Measurements from ENCODE around the gene SLC16A10. TPM values are rescaled to one million over a fixed set of nuclear protein-coding genes. Genes with fewer than 3 reads are reported as not detected.

The SLC16A10 gene
- total and polyA plus RNA-seq, 2 donors (not counting 3 experiments of a cell fraction or from before 2014, with no cell fraction given), result not detected

DNA sequence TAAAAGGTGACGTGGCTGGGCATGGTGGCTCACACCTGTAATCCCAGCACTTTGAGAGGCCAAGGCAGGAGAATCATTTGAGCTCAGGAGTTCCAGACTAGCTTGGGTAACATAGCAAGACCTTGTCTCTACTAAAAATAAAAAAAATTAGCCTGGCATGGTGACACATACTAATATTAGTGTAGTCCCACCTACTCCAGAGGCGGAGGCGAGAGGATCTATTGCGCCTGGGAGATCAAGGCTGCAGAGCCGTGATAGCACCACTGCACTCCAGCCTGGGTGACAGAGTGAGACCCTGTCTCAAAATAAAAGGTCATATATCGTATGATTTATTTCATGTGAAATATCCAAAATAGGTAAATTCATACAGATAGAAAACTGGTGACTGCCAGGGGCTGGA is 132.5 kb downstream of the SLC16A10 start:
- Histone ChIP-seq H3K9me3 (replicated peaks; ENCODE audit: control insufficient read depth, insufficient read depth, low read length) (no peaks in the 10 kb centered on the region), H2AFZ (ENCODE audit: low read depth, low read length) (no peak overlapping the region), H3K79me2 (ENCODE audit: control insufficient read depth, insufficient read depth, low read length) (no peaks in the 10 kb centered on the region), H3K4me3 (replicated peaks in 1 of 3; ENCODE audit: insufficient read depth in 1 of 3, low read depth in 1 of 3, low read length in 3 of 3) (no peak overlapping the region), H3K4me1 (ENCODE audit: control insufficient read depth, extremely low read depth, insufficient read depth, low read length) (no peaks in the 10 kb centered on the region), H3K4me2 (ENCODE audit: insufficient read depth, low read length) (no peak overlapping the region), H3K9ac (replicated peaks; ENCODE audit: extremely low read depth, insufficient read depth, low read length) (no peak overlapping the region), H3K36me3 (ENCODE audit: control insufficient read depth in 2 of 2, extremely low read depth in 1 of 2, insufficient read depth in 2 of 2, low read length in 2 of 2) (no peaks in the 10 kb centered on the region), H3K9me1 (replicated peaks; ENCODE audit: control insufficient read depth, extremely low read depth, insufficient read depth, low read length) (no peaks in the 10 kb centered on the region), H4K20me1 (replicated peaks; ENCODE audit: control insufficient read depth, extremely low read depth, insufficient read depth, low read length) (no peaks in the 10 kb centered on the region), H3K27ac (ENCODE audit: insufficient read depth, low read depth, low read length) (no peak overlapping the region), H3K27me3 (ENCODE audit: control insufficient read depth in 2 of 2, insufficient read depth in 2 of 2, low read length in 2 of 2) (peaks cover 4 to 10% of the 10 kb centered on the region in 2 experiments)
- ChIA-PET POLR2A (no interaction called here), CTCF (interaction anchor here (0.7 to 4.8 kb wide), 3 partner anchors 10 to 162 kb away, joined by 3 to 25 read pairs (median 3); no protein-coding TSS in a partner anchor)
- TF ChIP-seq FOS (IDR thresholded peaks at IDR 0.05; ENCODE audit: borderline replicate concordance, insufficient read depth, low read length) (no peak), POLR2AphosphoS5 (IDR thresholded peaks at IDR 0.05; ENCODE audit: insufficient read depth, low read depth, low read length) (no peak), POLR2A (IDR thresholded peaks at IDR 0.05; ENCODE audit: low read depth, low read length) (no peak), EZH2 (IDR thresholded peaks at IDR 0.05; ENCODE audit: borderline replicate concordance, low read depth, low read length, severe bottlenecking) (no peak)
- TF ChIP-seq, protein P1, sequence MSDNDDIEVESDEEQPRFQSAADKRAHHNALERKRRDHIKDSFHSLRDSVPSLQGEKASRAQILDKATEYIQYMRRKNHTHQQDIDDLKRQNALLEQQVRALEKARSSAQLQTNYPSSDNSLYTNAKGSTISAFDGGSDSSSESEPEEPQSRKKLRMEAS (IDR thresholded peaks at IDR 0.05; ENCODE audit: insufficient read depth, insufficient read length), result no peak
- no peak for FAIRE-seq
- dilution Hi-C loops (cut with MboI; ENCODE audit: extremely low pct_ligation_motif_present, low sequenced_read_pairs), result no loop called here
- intact Hi-C loops (cut with micrococcal nuclease), result loop anchor here (10.0 kb wide), 1 partner anchor 765 kb away; no protein-coding TSS in a partner anchor
- no TSS peak for BruUV-seq (replicated peaks)
- no peak for DNase-seq (ENCODE audit: low read depth, low spot score)

DNA sequence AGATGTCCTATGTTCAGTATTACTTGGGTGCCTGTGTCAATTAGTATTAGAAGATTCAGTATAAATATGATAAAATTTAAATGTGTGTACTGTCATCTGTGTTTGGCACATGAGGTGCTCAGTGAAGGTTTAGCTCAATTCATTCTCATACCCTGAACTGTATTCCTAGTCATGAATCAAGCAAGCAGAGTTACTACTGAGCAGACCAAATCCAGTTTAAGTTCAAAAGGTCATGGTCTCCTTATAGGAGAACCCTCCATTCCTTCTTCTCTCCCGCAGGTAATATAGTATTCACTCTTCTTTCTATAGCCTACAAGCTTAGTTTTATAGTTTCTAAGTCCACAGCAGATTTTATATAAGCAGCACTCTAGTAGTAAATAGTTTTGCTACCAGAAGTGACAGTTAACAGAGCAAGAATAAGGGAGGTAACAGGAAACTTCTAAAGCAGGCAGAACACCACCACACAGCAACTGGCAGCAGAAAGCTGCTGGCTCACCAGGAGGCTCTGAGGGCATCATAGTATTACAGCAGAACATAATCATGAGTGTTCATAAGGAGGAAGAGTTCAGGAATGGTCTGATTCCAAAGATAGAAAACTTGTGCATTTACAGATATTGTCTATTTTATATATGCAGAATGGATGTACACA is 133.2 kb downstream of the SLC16A10 start:
- no peaks in the 10 kb centered on the region for H3K36me3 ChIP-seq (ENCODE audit: control insufficient read depth in 2 of 2, extremely low read depth in 1 of 2, insufficient read depth in 2 of 2, low read length in 2 of 2)
- ChIA-PET CTCF (interaction anchor here (0.7 to 4.8 kb wide), 4 partner anchors 10 to 17 kb away, joined by 3 to 25 read pairs (median 4); no protein-coding TSS in a partner anchor), POLR2A (interaction anchor here (0.6 kb wide), 1 partner anchor 232 kb away, joined by 4 read pairs; no protein-coding TSS in a partner anchor)
- TF ChIP-seq, protein P1 (IDR thresholded peaks at IDR 0.05; ENCODE audit: insufficient read depth, insufficient read length), result no peak
- TF ChIP-seq FOS (IDR thresholded peaks at IDR 0.05; ENCODE audit: borderline replicate concordance, insufficient read depth, low read length), result no peak
- no peak for TF ChIP-seq JUN (IDR thresholded peaks at IDR 0.05; ENCODE audit: borderline replicate concordance, insufficient read depth, insufficient read length, low read depth)
- TF ChIP-seq, protein P2, sequence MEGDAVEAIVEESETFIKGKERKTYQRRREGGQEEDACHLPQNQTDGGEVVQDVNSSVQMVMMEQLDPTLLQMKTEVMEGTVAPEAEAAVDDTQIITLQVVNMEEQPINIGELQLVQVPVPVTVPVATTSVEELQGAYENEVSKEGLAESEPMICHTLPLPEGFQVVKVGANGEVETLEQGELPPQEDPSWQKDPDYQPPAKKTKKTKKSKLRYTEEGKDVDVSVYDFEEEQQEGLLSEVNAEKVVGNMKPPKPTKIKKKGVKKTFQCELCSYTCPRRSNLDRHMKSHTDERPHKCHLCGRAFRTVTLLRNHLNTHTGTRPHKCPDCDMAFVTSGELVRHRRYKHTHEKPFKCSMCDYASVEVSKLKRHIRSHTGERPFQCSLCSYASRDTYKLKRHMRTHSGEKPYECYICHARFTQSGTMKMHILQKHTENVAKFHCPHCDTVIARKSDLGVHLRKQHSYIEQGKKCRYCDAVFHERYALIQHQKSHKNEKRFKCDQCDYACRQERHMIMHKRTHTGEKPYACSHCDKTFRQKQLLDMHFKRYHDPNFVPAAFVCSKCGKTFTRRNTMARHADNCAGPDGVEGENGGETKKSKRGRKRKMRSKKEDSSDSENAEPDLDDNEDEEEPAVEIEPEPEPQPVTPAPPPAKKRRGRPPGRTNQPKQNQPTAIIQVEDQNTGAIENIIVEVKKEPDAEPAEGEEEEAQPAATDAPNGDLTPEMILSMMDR (IDR thresholded peaks at IDR 0.05; ENCODE audit: extremely low read depth in 1 of 2, insufficient read depth in 1 of 2, low read depth in 1 of 2, low read length in 2 of 2), result no peak
- H3K27me3 ChIP-seq (ENCODE audit: control insufficient read depth in 2 of 2, insufficient read depth in 2 of 2, low read length in 2 of 2), result peaks cover 4 to 10% of the 10 kb centered on the region in 2 experiments
- dilution Hi-C loops (cut with MboI; ENCODE audit: extremely low pct_ligation_motif_present, low sequenced_read_pairs) (no loop called here), intact Hi-C loops (cut with micrococcal nuclease) (no loop called here)
- H2AFZ ChIP-seq (ENCODE audit: low read depth, low read length), result no peak overlapping the region
- H3K79me2 ChIP-seq (ENCODE audit: control insufficient read depth, insufficient read depth, low read length), result no peaks in the 10 kb centered on the region
- H3K4me1 ChIP-seq (ENCODE audit: control insufficient read depth, extremely low read depth, insufficient read depth, low read length), result no peaks in the 10 kb centered on the region
- no peak overlapping the region for H3K4me3 ChIP-seq (replicated peaks in 1 of 3; ENCODE audit: insufficient read depth in 1 of 3, low read depth in 1 of 3, low read length in 3 of 3)
- no peaks in the 10 kb centered on the region for H3K9me1 ChIP-seq (replicated peaks; ENCODE audit: control insufficient read depth, extremely low read depth, insufficient read depth, low read length)
- FAIRE-seq (no peak), DNase-seq (ENCODE audit: low read depth, low spot score) (no peak)
- no peak overlapping the region for H3K27ac ChIP-seq (ENCODE audit: insufficient read depth, low read depth, low read length)
- no peaks in the 10 kb centered on the region for H3K9me3 ChIP-seq (replicated peaks; ENCODE audit: control insufficient read depth, insufficient read depth, low read length)
- H4K20me1 ChIP-seq (replicated peaks; ENCODE audit: control insufficient read depth, extremely low read depth, insufficient read depth, low read length), result no peaks in the 10 kb centered on the region
- no TSS peak for BruUV-seq (replicated peaks)
- H3K4me2 ChIP-seq (ENCODE audit: insufficient read depth, low read length), result no peak overlapping the region
- no peak overlapping the region for H3K9ac ChIP-seq (replicated peaks; ENCODE audit: extremely low read depth, insufficient read depth, low read length)

All from endothelial cell of umbilical vein (primary cell).